ENCODE data around the gene TGOLN2.

DNA sequence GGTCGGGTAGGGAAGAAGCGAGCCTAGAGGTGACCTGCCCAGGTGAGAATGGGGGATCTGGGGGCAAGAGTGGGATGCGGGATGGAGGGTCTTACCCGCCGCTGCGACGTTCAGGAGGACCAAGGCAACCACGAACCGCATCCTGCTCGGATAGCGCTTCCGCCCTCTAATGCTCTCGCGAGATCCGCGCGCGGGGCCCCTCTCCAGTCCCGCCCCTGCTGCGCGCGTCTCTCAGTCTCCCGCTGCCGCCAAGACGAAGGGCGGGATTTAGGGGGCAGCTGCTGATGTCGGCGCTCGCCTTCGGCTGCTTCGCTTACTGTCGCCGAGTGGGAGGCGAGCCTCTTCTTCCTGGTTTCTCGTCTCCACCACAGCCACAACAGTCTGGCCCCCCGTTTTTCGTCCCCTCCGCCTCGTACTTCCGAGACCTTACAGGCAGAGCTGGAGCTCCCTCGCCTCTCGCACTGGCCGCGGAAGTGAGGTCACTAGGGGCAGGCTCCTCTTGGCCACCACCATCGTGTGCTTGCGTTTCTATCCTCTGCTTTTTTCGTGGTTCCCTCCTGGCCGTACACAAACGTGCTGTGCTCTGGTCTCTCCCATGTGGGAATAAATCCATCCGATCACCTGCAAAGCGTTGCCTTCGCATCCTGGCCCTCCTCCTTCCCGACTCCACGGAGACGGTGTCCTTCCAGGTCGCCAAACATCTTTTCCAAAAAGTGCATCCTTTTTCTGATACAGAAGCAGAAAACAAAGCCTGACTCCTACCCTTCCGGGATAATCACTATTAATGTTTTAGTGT is at the start of gene TGOLN2:
- TF ChIP-seq, protein P1, sequence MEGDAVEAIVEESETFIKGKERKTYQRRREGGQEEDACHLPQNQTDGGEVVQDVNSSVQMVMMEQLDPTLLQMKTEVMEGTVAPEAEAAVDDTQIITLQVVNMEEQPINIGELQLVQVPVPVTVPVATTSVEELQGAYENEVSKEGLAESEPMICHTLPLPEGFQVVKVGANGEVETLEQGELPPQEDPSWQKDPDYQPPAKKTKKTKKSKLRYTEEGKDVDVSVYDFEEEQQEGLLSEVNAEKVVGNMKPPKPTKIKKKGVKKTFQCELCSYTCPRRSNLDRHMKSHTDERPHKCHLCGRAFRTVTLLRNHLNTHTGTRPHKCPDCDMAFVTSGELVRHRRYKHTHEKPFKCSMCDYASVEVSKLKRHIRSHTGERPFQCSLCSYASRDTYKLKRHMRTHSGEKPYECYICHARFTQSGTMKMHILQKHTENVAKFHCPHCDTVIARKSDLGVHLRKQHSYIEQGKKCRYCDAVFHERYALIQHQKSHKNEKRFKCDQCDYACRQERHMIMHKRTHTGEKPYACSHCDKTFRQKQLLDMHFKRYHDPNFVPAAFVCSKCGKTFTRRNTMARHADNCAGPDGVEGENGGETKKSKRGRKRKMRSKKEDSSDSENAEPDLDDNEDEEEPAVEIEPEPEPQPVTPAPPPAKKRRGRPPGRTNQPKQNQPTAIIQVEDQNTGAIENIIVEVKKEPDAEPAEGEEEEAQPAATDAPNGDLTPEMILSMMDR (conservative IDR thresholded peaks at IDR 0.05; ENCODE audit: low read depth, low read length), result no peak
- TF ChIP-seq EZH2 (IDR thresholded peaks at IDR 0.05; ENCODE audit: borderline replicate concordance, low read depth, low read length, poor library complexity, severe bottlenecking), result no peak

All from A673 (cell line).